Measurements from ENCODE around the gene B3GNT3.
A peak's percentile ranks its signal among the peaks of the same experiment; 100 is the strongest.

B3GNT3 gene

DNA sequence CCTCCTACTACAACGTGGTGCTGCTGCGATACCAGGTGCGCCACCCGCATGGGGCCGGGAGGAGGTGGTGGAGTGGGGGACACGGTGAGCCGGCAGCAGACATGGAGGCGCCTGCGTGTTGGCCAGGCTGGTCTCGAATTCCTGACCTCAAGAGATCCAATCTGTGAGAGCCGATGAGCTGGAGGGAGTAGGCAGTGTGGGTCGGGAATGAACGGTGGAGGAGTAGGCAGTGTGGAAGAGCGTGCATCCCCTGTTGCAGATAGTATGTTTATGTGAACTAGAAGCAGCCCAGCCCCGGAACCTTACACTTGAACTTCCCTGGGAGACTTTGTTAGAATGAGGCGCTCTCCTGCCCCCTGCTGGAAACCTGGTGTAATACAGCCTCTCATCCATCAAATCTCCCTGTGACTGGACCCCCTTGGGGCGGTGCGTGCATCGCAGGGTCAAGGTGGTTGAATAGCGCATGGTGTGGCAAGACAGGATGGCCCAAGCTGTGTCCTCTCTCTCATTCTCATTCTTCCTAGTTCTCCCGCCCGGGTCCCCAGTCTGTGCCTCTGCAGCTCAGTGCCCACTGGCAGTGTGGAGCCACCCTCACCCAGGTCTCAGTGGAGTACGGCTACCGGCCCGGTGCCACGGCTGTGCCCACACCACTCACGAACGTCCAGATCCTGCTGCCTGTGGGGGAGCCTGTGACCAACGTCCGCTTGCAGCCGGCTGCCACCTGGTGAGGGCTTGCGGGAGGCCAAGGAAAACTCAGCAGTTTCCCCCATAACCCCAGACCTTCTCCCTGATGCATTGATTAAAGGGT, 10.5 kb upstream of the B3GNT3 start:
- TF ChIP-seq, protein P1, sequence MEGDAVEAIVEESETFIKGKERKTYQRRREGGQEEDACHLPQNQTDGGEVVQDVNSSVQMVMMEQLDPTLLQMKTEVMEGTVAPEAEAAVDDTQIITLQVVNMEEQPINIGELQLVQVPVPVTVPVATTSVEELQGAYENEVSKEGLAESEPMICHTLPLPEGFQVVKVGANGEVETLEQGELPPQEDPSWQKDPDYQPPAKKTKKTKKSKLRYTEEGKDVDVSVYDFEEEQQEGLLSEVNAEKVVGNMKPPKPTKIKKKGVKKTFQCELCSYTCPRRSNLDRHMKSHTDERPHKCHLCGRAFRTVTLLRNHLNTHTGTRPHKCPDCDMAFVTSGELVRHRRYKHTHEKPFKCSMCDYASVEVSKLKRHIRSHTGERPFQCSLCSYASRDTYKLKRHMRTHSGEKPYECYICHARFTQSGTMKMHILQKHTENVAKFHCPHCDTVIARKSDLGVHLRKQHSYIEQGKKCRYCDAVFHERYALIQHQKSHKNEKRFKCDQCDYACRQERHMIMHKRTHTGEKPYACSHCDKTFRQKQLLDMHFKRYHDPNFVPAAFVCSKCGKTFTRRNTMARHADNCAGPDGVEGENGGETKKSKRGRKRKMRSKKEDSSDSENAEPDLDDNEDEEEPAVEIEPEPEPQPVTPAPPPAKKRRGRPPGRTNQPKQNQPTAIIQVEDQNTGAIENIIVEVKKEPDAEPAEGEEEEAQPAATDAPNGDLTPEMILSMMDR (conservative IDR thresholded peaks at IDR 0.05) = peak; percentile 87
- H3K27ac ChIP-seq = no peak overlapping the region

DNA sequence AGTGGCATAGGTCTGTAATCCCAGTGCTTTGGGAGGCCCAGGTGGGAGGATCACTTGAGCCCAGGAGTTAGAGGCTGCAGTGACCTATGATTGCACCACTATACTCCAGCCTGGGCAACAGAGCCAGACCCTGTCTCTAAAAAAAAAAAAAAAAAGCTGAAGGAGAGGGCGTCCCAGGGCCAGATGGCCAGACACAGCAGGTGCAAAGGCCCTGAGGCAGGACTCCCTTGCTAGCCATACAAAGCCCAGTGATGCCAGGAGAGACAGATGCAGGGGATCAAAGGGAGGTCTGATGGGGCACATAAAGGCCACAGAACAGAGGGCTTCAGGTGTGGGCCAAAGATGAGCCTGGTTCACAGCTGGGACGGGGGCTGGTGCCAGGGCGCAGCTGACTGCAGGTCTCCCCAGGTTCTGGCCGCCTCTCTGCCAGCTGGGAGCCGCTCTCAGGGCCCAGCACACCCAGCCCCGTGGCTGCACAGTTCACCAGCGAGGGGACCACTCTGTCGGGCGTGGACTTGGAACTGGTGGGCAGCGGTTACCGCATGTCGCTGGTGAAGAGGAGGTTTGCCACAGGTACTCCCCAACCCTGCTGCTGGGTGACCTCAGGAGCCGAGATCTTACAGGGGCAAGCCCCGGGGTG, 7.5 kb upstream of the B3GNT3 start:
- TF ChIP-seq, protein P1 (conservative IDR thresholded peaks at IDR 0.05) = no peak
- H3K27ac ChIP-seq = peak overlapping the region; percentile 52; the same call in 1 of the 2 replicates

GRCh38 chr19:17788632-17789031, 6.3 kb upstream of the B3GNT3 start:
- H3K27ac ChIP-seq = peak overlapping the region; percentile 52
- TF ChIP-seq, protein P1 (conservative IDR thresholded peaks at IDR 0.05) = no peak

- peak overlapping the region; percentile 62 for H3K27ac ChIP-seq
- TF ChIP-seq, protein P1 (conservative IDR thresholded peaks at IDR 0.05) = no peak
Measured at GRCh38 chr19:17790059-17790780, 4.7 kb upstream of the B3GNT3 start.

- H3K27ac ChIP-seq = no peak overlapping the region
Measured at GRCh38 chr19:17794412-17794730, 567 bp upstream of the B3GNT3 start.

DNA sequence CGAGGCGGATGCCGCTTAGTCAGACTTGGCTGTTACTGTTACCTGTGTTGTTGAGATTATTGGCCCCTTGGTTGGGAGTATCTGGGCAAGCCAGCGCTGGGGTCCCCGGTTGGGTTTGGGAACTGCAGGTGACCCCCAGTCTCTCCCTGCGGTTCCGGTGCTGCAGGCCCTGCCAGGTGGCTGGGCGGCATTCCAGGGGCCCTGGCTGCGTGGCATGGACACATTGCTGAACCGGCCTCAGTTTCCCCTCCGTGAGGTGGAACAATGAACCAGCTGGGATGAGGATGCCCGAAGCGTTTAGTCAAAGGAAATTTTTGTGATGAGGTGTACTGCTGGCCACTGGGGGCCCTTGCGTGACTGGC, 538 bp downstream of the B3GNT3 start:
- no peak overlapping the region for H3K27ac ChIP-seq
- TF ChIP-seq, protein P1 (conservative IDR thresholded peaks at IDR 0.05) = no peak

More at GRCh38 chr19:17794412-17794730, 567 bp upstream of the B3GNT3 start:
- TF ChIP-seq, protein P1 (conservative IDR thresholded peaks at IDR 0.05) = no peak
